ENCODE results near the gene SLC52A3.

GRCh38 chr20:752291-752690, 16.0 kb downstream of the SLC52A3 start:
- TF ChIP-seq CTCF (IDR thresholded peaks at IDR 0.05): no peak
- no peak for TF ChIP-seq POLR2A (IDR thresholded peaks at IDR 0.05)
- TF ChIP-seq EP300 (IDR thresholded peaks at IDR 0.05): no peak
- no peak for TF ChIP-seq POLR2AphosphoS5 (IDR thresholded peaks at IDR 0.05)
